GM12878 (cell line): ENCODE data around the gene TRIM4. TPM values are rescaled to one million over a fixed set of nuclear protein-coding genes. Genes with fewer than 3 reads are reported as not detected.
A peak's percentile ranks its signal among the peaks of the same experiment; 100 is the strongest.

Source experiments
- ATF2 ChIP-seq: IDR thresholded peaks from 2 replicates; pipeline ENCODE4 v1.6.1; 2012; ENCODE audit warnings: low read length, inconsistent platforms
- BACH1 ChIP-seq: fragments of 450-650 bp; IDR thresholded peaks from 2 replicates; pipeline ENCODE4 v1.6.1; 2017; ENCODE audit warnings: mild to moderate bottlenecking, borderline replicate concordance
- BMI1 ChIP-seq: fragments of 450-650 bp; IDR thresholded peaks from 2 replicates; pipeline ENCODE4 v1.6.1; 2016; ENCODE audit warnings: mild to moderate bottlenecking, moderate library complexity, borderline replicate concordance
- CBFB ChIP-seq: IDR thresholded peaks from 2 replicates; pipeline ENCODE4 v1.6.1; 2016; ENCODE audit warnings: antibody characterized with exemption, low read depth
- E2F4 ChIP-seq: IDR thresholded peaks from 2 replicates; pipeline ENCODE4 v1.6.1; 2012; ENCODE audit warnings: low read depth, low read length, improper control_type of control experiment
- EZH2 ChIP-seq: IDR thresholded peaks from 2 replicates; pipeline ENCODE4 v1.6.1; 2012; ENCODE audit warnings: low read depth, mild to moderate bottlenecking, control low read depth, inconsistent platforms, low read length, borderline replicate concordance; ENCODE audit not compliant: control insufficient read depth
- JUND ChIP-seq: IDR thresholded peaks from 2 replicates; pipeline ENCODE4 v1.6.1; 2012; ENCODE audit warnings: low read depth, mild to moderate bottlenecking, low read length, improper control_type of control experiment, moderate library complexity
- MTA3 ChIP-seq: IDR thresholded peaks from 2 replicates; pipeline ENCODE4 v1.6.1; 2012; ENCODE audit warnings: low read length, inconsistent platforms, borderline replicate concordance
- NFIC ChIP-seq: IDR thresholded peaks from 2 replicates; pipeline ENCODE4 v1.6.1; 2012; ENCODE audit warnings: low read depth, mild to moderate bottlenecking, inconsistent platforms, low read length, moderate library complexity
- NRF1 ChIP-seq: conservative IDR thresholded peaks from 2 replicates; pipeline ENCODE4 v1.6.1; 2011; ENCODE audit warnings: mild to moderate bottlenecking, low read depth, low read length, improper control_type of control experiment
- POLR2A ChIP-seq: IDR thresholded peaks from 2 replicates; pipeline ENCODE4 v1.6.1; 2011; ENCODE audit warnings: low read depth, mild to moderate bottlenecking, low read length
- REST ChIP-seq: IDR thresholded peaks from 2 replicates; pipeline ENCODE4 v1.6.1; 2012; ENCODE audit warnings: mild to moderate bottlenecking, low read depth, low read length
- RFX5 ChIP-seq: IDR thresholded peaks from 2 replicates; pipeline ENCODE4 v1.6.1; 2011; ENCODE audit warnings: low read depth, low read length, improper control_type of control experiment
- SRF ChIP-seq, 2 experiments: IDR thresholded peaks; 2 replicates each; pipeline ENCODE4 v1.6.1; 2011; ENCODE audit warnings: low read depth in 2 of 2, low read length in 2 of 2, mild to moderate bottlenecking in 1 of 2, moderate library complexity in 1 of 2
- TAF1 ChIP-seq: IDR thresholded peaks from 2 replicates; pipeline ENCODE4 v1.6.1; 2011; ENCODE audit warnings: mild to moderate bottlenecking, low read depth, low read length, borderline replicate concordance
- ZNF384 ChIP-seq: IDR thresholded peaks from 2 replicates; pipeline ENCODE4 v1.6.1; 2012; ENCODE audit warnings: low read depth, mild to moderate bottlenecking, low read length, improper control_type of control experiment, borderline replicate concordance
- polyA plus RNA-seq, 11 experiments: library from polyadenylated mRNA; depleted of rRNA in 4 of 11; unstranded in 6 of 11; stranded (reverse) in 5 of 11; fragments of >200 nt; fragmentation: Nextera tagmentation in 4 of 11; fragmentation: Illumina TruSeq in 1 of 11; extraction: Ambion mirVana in 4 of 11; extraction: Trizol in 1 of 11; gene quantifications; 1 replicate in 1 of 11; 2 replicates in 10 of 11; pipeline versions ENCODE4 v1.2.1 to v1.2.3, GENCODE V29; 2011 to 2016; ENCODE audit warnings: inconsistent platforms in 2 of 11, missing spikeins in 2 of 11, low read depth in 1 of 11
- total RNA-seq, 4 experiments: library from RNA; depleted of rRNA in 3 of 4; stranded (reverse); fragments of >200 nt in 3 of 4; fragmentation: Illumina TruSeq in 1 of 4; extraction: Trizol in 1 of 4; gene quantifications; 2 replicates each; pipeline versions ENCODE4 v1.2.1 to v1.2.3, GENCODE V29; 2013 to 2021
- TF ChIP-seq, protein P1 (sequence below): fragments of 450-650 bp; IDR thresholded peaks from 2 replicates; pipeline ENCODE4 v1.6.1; 2018; ENCODE audit warnings: mild to moderate bottlenecking, low read depth, moderate library complexity; ENCODE audit not compliant: partially characterized antibody
- TF ChIP-seq, protein P2 (sequence below): IDR thresholded peaks from 2 replicates; pipeline ENCODE4 v1.6.1; 2011; ENCODE audit warnings: borderline replicate concordance, low read depth, mild to moderate bottlenecking, moderate library complexity, low read length; ENCODE audit not compliant: insufficient read depth, poor library complexity, severe bottlenecking

The TRIM4 gene
- total and polyA plus RNA-seq, 10 of the 15 experiments (the other 5 are each of a cell fraction or from before 2014, with no cell fraction given) = 4.8 to 21.8 (median 17.9) TPM

- TF ChIP-seq NFIC (no peak), EZH2 (no peak), JUND (0 out of 2 replicates have a peak, but pooled peaks have one; percentile 22), MTA3 (no peak), TAF1 (peak; percentile 85), ATF2 (no peak), POLR2A (peak; percentile 99), ZNF384 (no peak), BACH1 (no peak), REST (no peak), BMI1 (no peak), CBFB (peak; percentile 74), E2F4 (peak; percentile 55; the same call in 1 of the 2 replicates), RFX5 (no peak), SRF (IDR thresholded peaks at IDR 0.05; ENCODE audit: low read depth in 2 of 2, low read length in 2 of 2) (peak; percentile 29 to 73; a peak in 3 of 4 replicates), NRF1 (peak; percentile 34; the same call in 1 of the 2 replicates)
- TF ChIP-seq, protein P1, sequence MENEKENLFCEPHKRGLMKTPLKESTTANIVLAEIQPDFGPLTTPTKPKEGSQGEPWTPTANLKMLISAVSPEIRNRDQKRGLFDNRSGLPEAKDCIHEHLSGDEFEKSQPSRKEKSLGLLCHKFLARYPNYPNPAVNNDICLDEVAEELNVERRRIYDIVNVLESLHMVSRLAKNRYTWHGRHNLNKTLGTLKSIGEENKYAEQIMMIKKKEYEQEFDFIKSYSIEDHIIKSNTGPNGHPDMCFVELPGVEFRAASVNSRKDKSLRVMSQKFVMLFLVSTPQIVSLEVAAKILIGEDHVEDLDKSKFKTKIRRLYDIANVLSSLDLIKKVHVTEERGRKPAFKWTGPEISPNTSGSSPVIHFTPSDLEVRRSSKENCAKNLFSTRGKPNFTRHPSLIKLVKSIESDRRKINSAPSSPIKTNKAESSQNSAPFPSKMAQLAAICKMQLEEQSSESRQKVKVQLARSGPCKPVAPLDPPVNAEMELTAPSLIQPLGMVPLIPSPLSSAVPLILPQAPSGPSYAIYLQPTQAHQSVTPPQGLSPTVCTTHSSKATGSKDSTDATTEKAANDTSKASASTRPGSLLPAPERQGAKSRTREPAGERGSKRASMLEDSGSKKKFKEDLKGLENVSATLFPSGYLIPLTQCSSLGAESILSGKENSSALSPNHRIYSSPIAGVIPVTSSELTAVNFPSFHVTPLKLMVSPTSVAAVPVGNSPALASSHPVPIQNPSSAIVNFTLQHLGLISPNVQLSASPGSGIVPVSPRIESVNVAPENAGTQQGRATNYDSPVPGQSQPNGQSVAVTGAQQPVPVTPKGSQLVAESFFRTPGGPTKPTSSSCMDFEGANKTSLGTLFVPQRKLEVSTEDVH = no peak
- TF ChIP-seq, protein P2, sequence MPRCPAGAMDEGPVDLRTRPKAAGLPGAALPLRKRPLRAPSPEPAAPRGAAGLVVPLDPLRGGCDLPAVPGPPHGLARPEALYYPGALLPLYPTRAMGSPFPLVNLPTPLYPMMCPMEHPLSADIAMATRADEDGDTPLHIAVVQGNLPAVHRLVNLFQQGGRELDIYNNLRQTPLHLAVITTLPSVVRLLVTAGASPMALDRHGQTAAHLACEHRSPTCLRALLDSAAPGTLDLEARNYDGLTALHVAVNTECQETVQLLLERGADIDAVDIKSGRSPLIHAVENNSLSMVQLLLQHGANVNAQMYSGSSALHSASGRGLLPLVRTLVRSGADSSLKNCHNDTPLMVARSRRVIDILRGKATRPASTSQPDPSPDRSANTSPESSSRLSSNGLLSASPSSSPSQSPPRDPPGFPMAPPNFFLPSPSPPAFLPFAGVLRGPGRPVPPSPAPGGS = no peak
These were observed at the start of gene TRIM4 (continued) for GRCh38 chr7:99918959-99919813.
